GM12892 (cell line): ENCODE results near the gene POLR2L.

Source experiments
- POLR2A ChIP-seq: IDR thresholded peaks from 2 replicates; pipeline ENCODE4 v1.6.1; 2011; ENCODE audit warnings: low read depth, low read length, control low read depth
- POLR2AphosphoS5 ChIP-seq: IDR thresholded peaks from 2 replicates; pipeline ENCODE4 v1.6.1; 2011; ENCODE audit warnings: low read depth, low read length, control low read depth

GRCh38 chr11:886568-886967 is 44.2 kb upstream of the POLR2L start:
- no peak for TF ChIP-seq POLR2AphosphoS5
- TF ChIP-seq POLR2A: no peak
